Fibroblast of lung (primary cell): ENCODE measurements around the gene FANK1.

Source experiments
- EZH2 ChIP-seq: IDR thresholded peaks from 2 replicates; pipeline ENCODE4 v1.5.1; 2012; ENCODE audit warnings: low read length, control low read depth, mild to moderate bottlenecking; ENCODE audit errors: missing control alignments
- TF ChIP-seq, protein P1 (sequence below), 2 donors: IDR thresholded peaks in 1 of 2; conservative IDR thresholded peaks in 1 of 2; 1 replicate in 1 of 2; 2 replicates in 1 of 2; pipeline ENCODE4 v1.5.1; 2011 to 2012; ENCODE audit warnings: low read length in 2 of 2, control low read depth in 1 of 2, inconsistent platforms in 1 of 2, low read depth in 1 of 2, mild to moderate bottlenecking in 1 of 2

DNA sequence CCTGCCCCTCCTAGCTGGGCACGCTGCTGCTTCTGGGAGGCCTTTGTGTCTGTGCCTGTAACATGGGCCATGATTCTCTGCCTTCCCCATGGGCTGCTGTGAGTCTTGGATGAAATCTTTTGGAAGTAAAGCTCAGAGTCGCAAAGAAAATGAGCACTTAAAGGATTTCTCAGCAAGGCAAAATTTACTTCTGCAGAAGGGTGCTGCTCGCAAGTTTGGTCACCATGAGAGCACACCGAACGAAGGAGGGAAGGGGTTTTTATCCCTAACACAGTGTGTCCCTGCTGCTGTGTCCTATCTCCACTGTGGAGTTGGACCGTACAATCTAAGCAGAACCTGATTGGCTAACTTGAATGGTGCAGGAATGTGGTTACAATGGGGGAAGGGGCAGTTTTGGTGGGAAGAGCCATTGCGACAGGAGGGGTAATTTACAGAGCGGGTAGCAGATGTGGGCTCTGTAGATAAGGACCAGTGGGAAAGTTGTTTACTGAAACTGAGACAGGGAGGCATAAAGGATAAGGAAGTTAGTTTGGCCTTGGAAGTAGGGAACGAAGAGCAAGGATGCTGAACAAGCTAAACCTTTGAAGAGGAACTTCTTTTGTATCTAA is 57.5 kb downstream of the FANK1 start:
- TF ChIP-seq, protein P1, sequence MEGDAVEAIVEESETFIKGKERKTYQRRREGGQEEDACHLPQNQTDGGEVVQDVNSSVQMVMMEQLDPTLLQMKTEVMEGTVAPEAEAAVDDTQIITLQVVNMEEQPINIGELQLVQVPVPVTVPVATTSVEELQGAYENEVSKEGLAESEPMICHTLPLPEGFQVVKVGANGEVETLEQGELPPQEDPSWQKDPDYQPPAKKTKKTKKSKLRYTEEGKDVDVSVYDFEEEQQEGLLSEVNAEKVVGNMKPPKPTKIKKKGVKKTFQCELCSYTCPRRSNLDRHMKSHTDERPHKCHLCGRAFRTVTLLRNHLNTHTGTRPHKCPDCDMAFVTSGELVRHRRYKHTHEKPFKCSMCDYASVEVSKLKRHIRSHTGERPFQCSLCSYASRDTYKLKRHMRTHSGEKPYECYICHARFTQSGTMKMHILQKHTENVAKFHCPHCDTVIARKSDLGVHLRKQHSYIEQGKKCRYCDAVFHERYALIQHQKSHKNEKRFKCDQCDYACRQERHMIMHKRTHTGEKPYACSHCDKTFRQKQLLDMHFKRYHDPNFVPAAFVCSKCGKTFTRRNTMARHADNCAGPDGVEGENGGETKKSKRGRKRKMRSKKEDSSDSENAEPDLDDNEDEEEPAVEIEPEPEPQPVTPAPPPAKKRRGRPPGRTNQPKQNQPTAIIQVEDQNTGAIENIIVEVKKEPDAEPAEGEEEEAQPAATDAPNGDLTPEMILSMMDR (conservative IDR thresholded peaks at IDR 0.05 in 1 of 2, IDR thresholded peaks at IDR 0.05 in 1 of 2; ENCODE audit: low read depth in 1 of 2, low read length in 2 of 2) = no peak
- TF ChIP-seq EZH2 = no peak
